HEK293 (cell line): Measurements from ENCODE around the gene CACNA1F.
A peak's percentile ranks its signal among the peaks of the same experiment; 100 is the strongest.

Source experiments
- CTCF ChIA-PET: fragments of 350-600 bp; formaldehyde crosslinking; extraction: SDS; loops from one replicate; lab custom pipeline; 2021; ENCODE audit warnings: antibody characterized with exemption; lab: Yijun Ruan, JAX
- POLR2A ChIA-PET: fragments of 300-600 bp; formaldehyde crosslinking; extraction: SDS; loops from one replicate; lab custom pipeline; 2020; ENCODE audit warnings: antibody characterized with exemption, inconsistent platforms; lab: Yijun Ruan, JAX
- H3K27ac ChIP-seq: fragments of 200-500 bp; sonication (Bioruptor generic); 2 replicates; pipeline ENCODE4 v1.5.1; 2014; ENCODE audit warnings: low read depth, low read length, control low read depth, inconsistent platforms; ENCODE audit errors: extremely low read depth
- H3K36me3 ChIP-seq, 2 experiments: fragments of 200-500 bp in 1 of 2; sonication (Bioruptor generic) in 1 of 2; 1 replicate in 1 of 2; 2 replicates in 1 of 2; pipeline ENCODE4 v1.5.1; 2014 to 2017; ENCODE audit warnings: inconsistent platforms in 2 of 2, low read length in 2 of 2; ENCODE audit not compliant: control insufficient read depth in 2 of 2, insufficient read depth in 1 of 2
- H3K4me1 ChIP-seq: fragments of 200-500 bp; sonication (Bioruptor generic); 2 replicates; pipeline ENCODE4 v1.5.1; 2014; ENCODE audit warnings: mild to moderate bottlenecking, low read length, inconsistent platforms; ENCODE audit not compliant: control insufficient read depth, insufficient read depth
- H3K4me3 ChIP-seq: 2 replicates; pipeline ENCODE4 v1.5.1; 2011; ENCODE audit warnings: low read depth, mild to moderate bottlenecking, control low read depth, low read length, moderate library complexity
- H3K9me3 ChIP-seq: fragments of 200-500 bp; sonication (Bioruptor generic); 2 replicates; pipeline ENCODE4 v1.5.1; 2014; ENCODE audit warnings: low read depth, low read length, inconsistent platforms; ENCODE audit not compliant: control insufficient read depth, insufficient read depth
- GLIS2 ChIP-seq: fragments of 450-650 bp; formaldehyde crosslinking; IDR thresholded peaks from 2 replicates; pipeline ENCODE4 v1.5.1; 2016; ENCODE audit warnings: missing biosample characterization, missing genetic modification characterization
- KLF9 ChIP-seq: fragments of 450-650 bp; formaldehyde crosslinking; IDR thresholded peaks from 2 replicates; pipeline ENCODE4 v1.5.1; 2016; ENCODE audit warnings: missing biosample characterization, missing genetic modification characterization, low read depth
- SCRT1 ChIP-seq: fragments of 450-650 bp; formaldehyde crosslinking; IDR thresholded peaks from 2 replicates; pipeline ENCODE4 v1.5.1; 2016; ENCODE audit warnings: missing biosample characterization, missing genetic modification characterization, borderline replicate concordance
- SETDB1 ChIP-seq: IDR thresholded peaks from one replicate; pipeline ENCODE4 v1.6.1; 2017; ENCODE audit warnings: mild to moderate bottlenecking, low read length, moderate library complexity, mixed read lengths; ENCODE audit not compliant: insufficient read length
- ZBTB1 ChIP-seq: fragments of 450-650 bp; formaldehyde crosslinking; IDR thresholded peaks from 2 replicates; pipeline ENCODE4 v1.5.1; 2016; ENCODE audit warnings: missing biosample characterization, missing genetic modification characterization
- ZFP37 ChIP-seq: fragments of 450-650 bp; formaldehyde crosslinking; IDR thresholded peaks from 2 replicates; pipeline ENCODE4 v1.5.1; 2016; ENCODE audit warnings: missing biosample characterization, missing genetic modification characterization
- ZIC2 ChIP-seq: fragments of 450-650 bp; formaldehyde crosslinking; IDR thresholded peaks from 2 replicates; pipeline ENCODE4 v1.5.1; 2016; ENCODE audit warnings: missing biosample characterization, missing genetic modification characterization
- ZNF174 ChIP-seq: fragments of 450-650 bp; formaldehyde crosslinking; IDR thresholded peaks from 2 replicates; pipeline ENCODE4 v1.5.0; 2017; ENCODE audit warnings: missing biosample characterization, mild to moderate bottlenecking, missing genetic modification characterization
- ZNF184 ChIP-seq: fragments of 450-650 bp; IDR thresholded peaks from 2 replicates; pipeline ENCODE4 v1.5.1; 2018; ENCODE audit warnings: missing biosample characterization, mild to moderate bottlenecking, missing genetic modification characterization
- ZNF24 ChIP-seq: fragments of 450-650 bp; formaldehyde crosslinking; IDR thresholded peaks from 2 replicates; pipeline ENCODE4 v1.5.1; 2016; ENCODE audit warnings: missing biosample characterization, missing genetic modification characterization
- ZNF274 ChIP-seq, 2 experiments: fragments of 200-500 bp in 1 of 2; fragments of 450-650 bp in 1 of 2; sonication (Bioruptor generic) in 1 of 2; formaldehyde crosslinking in 1 of 2; IDR thresholded peaks; 2 replicates each; pipeline versions ENCODE4 v1.5.1 to v1.6.1; 2014 to 2016; ENCODE audit warnings: borderline replicate concordance in 1 of 2, inconsistent platforms in 1 of 2, low read length in 1 of 2, missing biosample characterization in 1 of 2, missing genetic modification characterization in 1 of 2
- ZNF280C ChIP-seq: fragments of 450-650 bp; formaldehyde crosslinking; IDR thresholded peaks from 2 replicates; pipeline ENCODE4 v1.5.1; 2016; ENCODE audit warnings: missing biosample characterization, missing genetic modification characterization
- ZNF292 ChIP-seq: fragments of 450-650 bp; formaldehyde crosslinking; IDR thresholded peaks from 2 replicates; pipeline ENCODE4 v1.5.1; 2016; ENCODE audit warnings: low read depth, missing biosample characterization, missing genetic modification characterization, borderline replicate concordance
- ZNF302 ChIP-seq: fragments of 450-650 bp; formaldehyde crosslinking; IDR thresholded peaks from 2 replicates; pipeline ENCODE4 v1.5.1; 2016; ENCODE audit warnings: missing biosample characterization, missing genetic modification characterization, low read depth
- ZNF324 ChIP-seq: fragments of 450-650 bp; formaldehyde crosslinking; IDR thresholded peaks from 2 replicates; pipeline ENCODE4 v1.5.1; 2016; ENCODE audit warnings: missing biosample characterization, missing genetic modification characterization
- ZNF366 ChIP-seq: fragments of 450-650 bp; formaldehyde crosslinking; conservative IDR thresholded peaks from 2 replicates; pipeline ENCODE4 v1.5.1; 2016; ENCODE audit warnings: missing biosample characterization, missing genetic modification characterization
- ZNF423 ChIP-seq: fragments of 450-650 bp; formaldehyde crosslinking; IDR thresholded peaks from 2 replicates; pipeline ENCODE4 v1.5.1; 2016; ENCODE audit warnings: missing biosample characterization, missing genetic modification characterization
- ZNF510 ChIP-seq: fragments of 450-650 bp; formaldehyde crosslinking; IDR thresholded peaks from 2 replicates; pipeline ENCODE4 v1.5.1; 2018; ENCODE audit warnings: mild to moderate bottlenecking, missing genetic modification characterization, missing biosample characterization; ENCODE audit not compliant: insufficient replicate concordance
- ZNF529 ChIP-seq: fragments of 450-650 bp; formaldehyde crosslinking; IDR thresholded peaks from 2 replicates; pipeline ENCODE4 v1.5.1; 2017; ENCODE audit warnings: missing genetic modification characterization, missing biosample characterization; ENCODE audit not compliant: insufficient replicate concordance
- ZNF585B ChIP-seq: fragments of 450-650 bp; formaldehyde crosslinking; IDR thresholded peaks from 2 replicates; pipeline ENCODE4 v1.5.1; 2016; ENCODE audit warnings: missing biosample characterization, missing genetic modification characterization
- ZNF626 ChIP-seq: fragments of 450-650 bp; sonication (Bioruptor Pico); formaldehyde crosslinking; IDR thresholded peaks from 2 replicates; pipeline ENCODE4 v1.5.1; 2018; ENCODE audit warnings: missing biosample characterization, missing genetic modification characterization, inconsistent platforms
- ZNF629 ChIP-seq: fragments of 450-650 bp; formaldehyde crosslinking; IDR thresholded peaks from 2 replicates; pipeline ENCODE4 v1.5.1; 2017; ENCODE audit warnings: missing biosample characterization, missing genetic modification characterization
- ZNF692 ChIP-seq: fragments of 450-650 bp; formaldehyde crosslinking; IDR thresholded peaks from 2 replicates; pipeline ENCODE4 v1.5.1; 2016; ENCODE audit warnings: missing biosample characterization, missing genetic modification characterization
- ZNF701 ChIP-seq: fragments of 450-650 bp; formaldehyde crosslinking; IDR thresholded peaks from 2 replicates; pipeline ENCODE4 v1.5.1; 2016; ENCODE audit warnings: missing biosample characterization, missing genetic modification characterization
- TF ChIP-seq, protein P1 (sequence below): fragments of 450-650 bp; formaldehyde crosslinking; IDR thresholded peaks from 2 replicates; pipeline ENCODE4 v1.5.1; 2016; ENCODE audit warnings: missing biosample characterization, missing genetic modification characterization
- TF ChIP-seq, protein P2 (sequence below): fragments of 450-650 bp; formaldehyde crosslinking; IDR thresholded peaks from 2 replicates; pipeline ENCODE4 v1.5.1; 2016; ENCODE audit warnings: missing biosample characterization, missing genetic modification characterization, low read depth
- TF ChIP-seq, protein P3 (sequence below): fragments of 450-650 bp; formaldehyde crosslinking; IDR thresholded peaks from 2 replicates; pipeline ENCODE4 v1.5.1; 2016; ENCODE audit warnings: missing biosample characterization, missing genetic modification characterization
- TF ChIP-seq, protein P4 (sequence below): fragments of 450-650 bp; formaldehyde crosslinking; IDR thresholded peaks from 2 replicates; pipeline ENCODE4 v1.5.1; 2017; ENCODE audit warnings: missing biosample characterization, mild to moderate bottlenecking, missing genetic modification characterization, moderate library complexity

Gene CACNA1F

DNA sequence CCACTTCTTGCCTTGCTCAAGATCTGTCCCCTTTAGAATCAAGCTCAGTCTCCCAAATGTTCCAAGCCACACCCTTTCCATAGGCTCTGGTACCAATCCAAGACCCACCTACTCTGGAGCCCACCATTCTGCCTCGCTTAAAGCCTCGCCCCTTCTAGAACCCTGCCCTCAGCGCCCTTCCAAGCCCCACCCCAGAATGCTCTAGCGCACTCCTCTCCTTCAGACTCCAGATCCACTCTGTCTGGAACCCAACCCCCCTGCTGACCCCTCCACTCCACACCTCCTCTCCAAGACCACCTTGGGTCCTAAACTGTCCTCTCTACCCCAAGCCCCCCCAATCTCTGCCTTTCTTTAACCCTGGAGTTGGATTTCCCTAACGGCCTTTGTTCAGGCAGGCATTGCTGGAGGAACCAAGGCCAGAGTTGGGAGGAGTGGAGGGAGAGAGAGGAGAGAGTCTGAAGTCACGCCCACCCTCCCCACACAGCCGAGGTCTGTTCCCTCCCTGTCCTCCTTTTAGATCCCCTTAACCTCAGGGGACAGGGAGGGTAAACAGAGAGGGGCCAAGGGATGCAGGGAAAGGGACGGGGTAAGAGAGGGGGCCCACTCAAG, 44.6 kb downstream of the CACNA1F start (continued):
- no peak for TF ChIP-seq ZNF510 (tag by site-specific recombination)
- TF ChIP-seq ZNF274 (IDR thresholded peaks at IDR 0.05; ENCODE audit: low read length) = no peak
- TF ChIP-seq ZNF274 (tag by site-specific recombination; IDR thresholded peaks at IDR 0.05; ENCODE audit: borderline replicate concordance) = no peak
- peak; percentile 59 for TF ChIP-seq KLF9 (tag by site-specific recombination)
- TF ChIP-seq ZNF280C (tag by site-specific recombination) = no peak
- TF ChIP-seq, protein P1, sequence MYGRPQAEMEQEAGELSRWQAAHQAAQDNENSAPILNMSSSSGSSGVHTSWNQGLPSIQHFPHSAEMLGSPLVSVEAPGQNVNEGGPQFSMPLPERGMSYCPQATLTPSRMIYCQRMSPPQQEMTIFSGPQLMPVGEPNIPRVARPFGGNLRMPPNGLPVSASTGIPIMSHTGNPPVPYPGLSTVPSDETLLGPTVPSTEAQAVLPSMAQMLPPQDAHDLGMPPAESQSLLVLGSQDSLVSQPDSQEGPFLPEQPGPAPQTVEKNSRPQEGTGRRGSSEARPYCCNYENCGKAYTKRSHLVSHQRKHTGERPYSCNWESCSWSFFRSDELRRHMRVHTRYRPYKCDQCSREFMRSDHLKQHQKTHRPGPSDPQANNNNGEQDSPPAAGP (tag by site-specific recombination) = peak; percentile 59
- TF ChIP-seq ZNF292 (tag by site-specific recombination) = no peak
- no peak for TF ChIP-seq ZNF701 (tag by site-specific recombination)
- TF ChIP-seq ZNF529 = no peak
- TF ChIP-seq, protein P2, sequence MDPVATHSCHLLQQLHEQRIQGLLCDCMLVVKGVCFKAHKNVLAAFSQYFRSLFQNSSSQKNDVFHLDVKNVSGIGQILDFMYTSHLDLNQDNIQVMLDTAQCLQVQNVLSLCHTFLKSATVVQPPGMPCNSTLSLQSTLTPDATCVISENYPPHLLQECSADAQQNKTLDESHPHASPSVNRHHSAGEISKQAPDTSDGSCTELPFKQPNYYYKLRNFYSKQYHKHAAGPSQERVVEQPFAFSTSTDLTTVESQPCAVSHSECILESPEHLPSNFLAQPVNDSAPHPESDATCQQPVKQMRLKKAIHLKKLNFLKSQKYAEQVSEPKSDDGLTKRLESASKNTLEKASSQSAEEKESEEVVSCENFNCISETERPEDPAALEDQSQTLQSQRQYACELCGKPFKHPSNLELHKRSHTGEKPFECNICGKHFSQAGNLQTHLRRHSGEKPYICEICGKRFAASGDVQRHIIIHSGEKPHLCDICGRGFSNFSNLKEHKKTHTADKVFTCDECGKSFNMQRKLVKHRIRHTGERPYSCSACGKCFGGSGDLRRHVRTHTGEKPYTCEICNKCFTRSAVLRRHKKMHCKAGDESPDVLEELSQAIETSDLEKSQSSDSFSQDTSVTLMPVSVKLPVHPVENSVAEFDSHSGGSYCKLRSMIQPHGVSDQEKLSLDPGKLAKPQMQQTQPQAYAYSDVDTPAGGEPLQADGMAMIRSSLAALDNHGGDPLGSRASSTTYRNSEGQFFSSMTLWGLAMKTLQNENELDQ (tag by site-specific recombination) = no peak
- TF ChIP-seq ZNF302 (tag by site-specific recombination) = no peak
- no peak for TF ChIP-seq ZNF24 (tag by site-specific recombination)
- TF ChIP-seq ZNF423 (tag by site-specific recombination) = no peak
- TF ChIP-seq GLIS2 (tag by site-specific recombination) = no peak
- TF ChIP-seq ZFP37 = no peak
- TF ChIP-seq, all 188 proteins: peak for 9

DNA sequence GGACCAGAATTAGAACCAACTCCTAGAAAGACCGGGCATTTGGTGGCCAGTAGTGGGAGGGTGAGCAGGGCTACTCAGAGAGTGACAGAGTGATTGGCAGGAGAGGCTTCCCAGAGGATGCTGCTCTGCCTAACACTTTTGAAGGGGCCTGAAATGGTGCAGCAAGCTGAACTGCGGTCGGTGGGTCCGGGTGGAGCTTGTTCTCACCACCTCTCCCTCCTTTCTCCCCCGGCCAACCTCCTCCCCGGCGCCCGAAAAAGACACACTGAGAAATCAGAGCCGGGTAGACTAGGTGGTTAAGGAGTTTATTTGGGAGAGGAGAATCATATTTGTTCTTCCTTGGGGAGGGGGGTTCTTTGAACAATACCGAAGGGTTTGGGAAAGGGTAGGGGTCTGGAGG, 45.6 kb downstream of the CACNA1F start:
- peaks cover 8 to 10% of the 10 kb centered on the region in 2 experiments; a peak in 2 of 3 replicates for H3K36me3 ChIP-seq
- peaks cover 2% of the 10 kb centered on the region; the same call in 1 of the 2 replicates for H3K4me1 ChIP-seq
- no peak overlapping the region for H3K27ac ChIP-seq
- ChIA-PET POLR2A (no interaction called here), CTCF (no interaction called here)
- no peak overlapping the region for H3K4me3 ChIP-seq
- no peaks in the 10 kb centered on the region for H3K9me3 ChIP-seq
- no peak for TF ChIP-seq ZIC2
- TF ChIP-seq ZNF629 = no peak
- no peak for TF ChIP-seq ZNF324 (tag by site-specific recombination)
- TF ChIP-seq, protein P3, sequence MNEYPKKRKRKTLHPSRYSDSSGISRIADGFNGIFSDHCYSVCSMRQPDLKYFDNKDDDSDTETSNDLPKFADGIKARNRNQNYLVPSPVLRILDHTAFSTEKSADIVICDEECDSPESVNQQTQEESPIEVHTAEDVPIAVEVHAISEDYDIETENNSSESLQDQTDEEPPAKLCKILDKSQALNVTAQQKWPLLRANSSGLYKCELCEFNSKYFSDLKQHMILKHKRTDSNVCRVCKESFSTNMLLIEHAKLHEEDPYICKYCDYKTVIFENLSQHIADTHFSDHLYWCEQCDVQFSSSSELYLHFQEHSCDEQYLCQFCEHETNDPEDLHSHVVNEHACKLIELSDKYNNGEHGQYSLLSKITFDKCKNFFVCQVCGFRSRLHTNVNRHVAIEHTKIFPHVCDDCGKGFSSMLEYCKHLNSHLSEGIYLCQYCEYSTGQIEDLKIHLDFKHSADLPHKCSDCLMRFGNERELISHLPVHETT = no peak
- no peak for TF ChIP-seq ZNF184 (tag by site-specific recombination)
- TF ChIP-seq ZNF174 (tag by site-specific recombination) = no peak
- TF ChIP-seq ZBTB1 (tag by site-specific recombination) = no peak
- no peak for TF ChIP-seq ZNF626
- TF ChIP-seq ZNF366 (tag by site-specific recombination) = no peak
- TF ChIP-seq SCRT1 (tag by site-specific recombination) = no peak
- no peak for TF ChIP-seq ZNF692 (tag by site-specific recombination)
- TF ChIP-seq, protein P4, sequence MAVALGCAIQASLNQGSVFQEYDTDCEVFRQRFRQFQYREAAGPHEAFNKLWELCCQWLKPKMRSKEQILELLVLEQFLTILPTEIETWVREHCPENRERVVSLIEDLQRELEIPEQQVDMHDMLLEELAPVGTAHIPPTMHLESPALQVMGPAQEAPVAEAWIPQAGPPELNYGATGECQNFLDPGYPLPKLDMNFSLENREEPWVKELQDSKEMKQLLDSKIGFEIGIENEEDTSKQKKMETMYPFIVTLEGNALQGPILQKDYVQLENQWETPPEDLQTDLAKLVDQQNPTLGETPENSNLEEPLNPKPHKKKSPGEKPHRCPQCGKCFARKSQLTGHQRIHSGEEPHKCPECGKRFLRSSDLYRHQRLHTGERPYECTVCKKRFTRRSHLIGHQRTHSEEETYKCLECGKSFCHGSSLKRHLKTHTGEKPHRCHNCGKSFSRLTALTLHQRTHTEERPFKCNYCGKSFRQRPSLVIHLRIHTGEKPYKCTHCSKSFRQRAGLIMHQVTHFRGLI (tag by site-specific recombination) = no peak
- no peak for TF ChIP-seq ZNF585B (tag by site-specific recombination)
- no peak for TF ChIP-seq SETDB1
